MM.1S (cell line): ENCODE measurements around the gene DEFB108B.
"Not testable (repeated sequence)": the region's sequence is repeated elsewhere in the genome, so short reads cannot be mapped to it uniquely, and the experiment has no call there.

ENCODE experiments used
- CTCF ChIP-seq: fragments of 300-600 bp; sonication (generic); IDR thresholded peaks from 2 replicates; pipeline ENCODE4 v1.5.1; 2016; ENCODE audit warnings: antibody characterized with exemption, low read length, mixed read lengths
- EZH2 ChIP-seq: fragments of 300-600 bp; sonication (generic); optimal IDR thresholded peaks from 2 replicates; pipeline ENCODE3; 2017; ENCODE audit warnings: low read depth, mild to moderate bottlenecking, antibody characterized with exemption, low read length, mixed read lengths
- EZH2phosphoT487 ChIP-seq: fragments of 300-600 bp; sonication (generic); IDR thresholded peaks from 2 replicates; pipeline ENCODE4 v1.6.1; 2018; ENCODE audit warnings: antibody characterized with exemption, low read length

GRCh38 chr11:71885806-71886205, 52.8 kb downstream of the DEFB108B start:
- TF ChIP-seq EZH2, CTCF, EZH2phosphoT487: not testable (repeated sequence)
